ENCODE results near the gene S1PR3. TPM values are rescaled to one million over a fixed set of nuclear protein-coding genes. Genes with fewer than 3 reads are reported as not detected.

The S1PR3 gene
- polyA plus RNA-seq, 4 donors, result 50.4 to 69.6 (median 57.0) TPM

- no peak for DNase-seq (ENCODE audit: low read depth in 4 of 4, low spot score in 3 of 4)
Observed at GRCh38 chr9:89029788-89030187, 38.5 kb downstream of the S1PR3 start.

- DNase-seq (ENCODE audit: low read depth in 4 of 4, low spot score in 3 of 4), result no peak
Observed at GRCh38 chr9:89032173-89032572, 40.9 kb downstream of the S1PR3 start.

GRCh38 chr9:89032661-89033060 lies 41.4 kb downstream of the S1PR3 start:
- no peak for DNase-seq (ENCODE audit: low read depth in 4 of 4, low spot score in 3 of 4)

GRCh38 chr9:89036383-89036782 lies 45.1 kb downstream of the S1PR3 start:
- DNase-seq (ENCODE audit: low read depth in 4 of 4, low spot score in 3 of 4), result no peak

- DNase-seq (ENCODE audit: low read depth in 4 of 4, low spot score in 3 of 4), result no peak
Observed at GRCh38 chr9:89036891-89037290, 45.6 kb downstream of the S1PR3 start.

- DNase-seq (ENCODE audit: low read depth in 4 of 4, low spot score in 3 of 4), result no peak
Observed at GRCh38 chr9:89037346-89037745, 46.1 kb downstream of the S1PR3 start.

GRCh38 chr9:89037891-89038290 lies 46.6 kb downstream of the S1PR3 start:
- no peak for DNase-seq (ENCODE audit: low read depth in 4 of 4, low spot score in 3 of 4)

GRCh38 chr9:89038382-89039103 lies 47.3 kb downstream of the S1PR3 start:
- DNase-seq (ENCODE audit: low read depth in 4 of 4, low spot score in 3 of 4), result no peak

- DNase-seq (ENCODE audit: low read depth in 4 of 4, low spot score in 3 of 4), result no peak
Observed at GRCh38 chr9:89039104-89039465, 47.8 kb downstream of the S1PR3 start.

GRCh38 chr9:89039664-89040063 lies 48.4 kb downstream of the S1PR3 start:
- DNase-seq (ENCODE audit: low read depth in 4 of 4, low spot score in 3 of 4), result no peak

GRCh38 chr9:89042984-89043383 lies 51.7 kb downstream of the S1PR3 start:
- no peak for DNase-seq (ENCODE audit: low read depth in 4 of 4, low spot score in 3 of 4)

- no peak for DNase-seq (ENCODE audit: low read depth in 4 of 4, low spot score in 3 of 4)
Observed at GRCh38 chr9:89044104-89044503, 52.8 kb downstream of the S1PR3 start.

GRCh38 chr9:89044881-89045280 lies 53.6 kb downstream of the S1PR3 start:
- DNase-seq (ENCODE audit: low read depth in 4 of 4, low spot score in 3 of 4), result no peak

- DNase-seq (ENCODE audit: low read depth in 4 of 4, low spot score in 3 of 4), result no peak
Observed at GRCh38 chr9:89046832-89047231, 55.6 kb downstream of the S1PR3 start.

GRCh38 chr9:89047667-89048066 lies 56.4 kb downstream of the S1PR3 start:
- no peak for DNase-seq (ENCODE audit: low read depth in 4 of 4, low spot score in 3 of 4)

- no peak for DNase-seq (ENCODE audit: low read depth in 4 of 4, low spot score in 3 of 4)
Observed at GRCh38 chr9:89048616-89049015, 57.3 kb downstream of the S1PR3 start.

- no peak for DNase-seq (ENCODE audit: low read depth in 4 of 4, low spot score in 3 of 4)
Observed at GRCh38 chr9:89049646-89050045, 58.4 kb downstream of the S1PR3 start.

GRCh38 chr9:89051421-89052025 lies 60.3 kb downstream of the S1PR3 start:
- no peak for DNase-seq (ENCODE audit: low read depth in 4 of 4, low spot score in 3 of 4)

- DNase-seq (ENCODE audit: low read depth in 4 of 4, low spot score in 3 of 4), result no peak
Observed at GRCh38 chr9:89052470-89053097, 61.3 kb downstream of the S1PR3 start.

GRCh38 chr9:89053301-89053700 lies 62.0 kb downstream of the S1PR3 start:
- DNase-seq (ENCODE audit: low read depth in 4 of 4, low spot score in 3 of 4), result no peak

All from left renal pelvis (tissue), 4 donors.